ENCODE results near the gene ZBED5.

The ZBED5 gene

GRCh38 chr11:10898003-10898762, 40.3 kb upstream of the ZBED5 start:
- no peak for TF ChIP-seq CTCF (IDR thresholded peaks at IDR 0.05)

DNA sequence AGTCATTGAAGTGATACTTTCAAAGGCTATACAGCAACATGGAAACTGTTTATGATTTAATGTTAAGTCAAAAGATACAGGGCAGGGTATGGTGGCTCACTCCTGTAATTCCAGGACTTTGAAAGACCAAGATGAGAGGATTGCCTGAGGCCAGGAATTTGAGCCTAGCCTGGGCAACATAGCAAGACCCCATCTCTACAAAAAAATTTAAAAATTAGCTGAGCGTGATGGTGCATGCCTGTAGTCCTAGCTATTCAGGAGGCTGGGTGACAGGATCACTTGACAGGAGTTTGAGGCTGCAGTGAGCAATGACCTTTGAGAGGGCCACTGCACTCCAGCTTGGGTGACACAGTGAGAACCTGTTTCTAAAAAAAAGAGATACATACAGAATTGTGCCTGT, 39.3 kb upstream of the ZBED5 start:
- TF ChIP-seq CTCF (IDR thresholded peaks at IDR 0.05) = no peak

GRCh38 chr11:10896493-10896892, 38.6 kb upstream of the ZBED5 start:
- no peak for TF ChIP-seq CTCF (IDR thresholded peaks at IDR 0.05)

GRCh38 chr11:10895285-10895684, 37.4 kb upstream of the ZBED5 start:
- no peak for TF ChIP-seq CTCF (IDR thresholded peaks at IDR 0.05)

DNA sequence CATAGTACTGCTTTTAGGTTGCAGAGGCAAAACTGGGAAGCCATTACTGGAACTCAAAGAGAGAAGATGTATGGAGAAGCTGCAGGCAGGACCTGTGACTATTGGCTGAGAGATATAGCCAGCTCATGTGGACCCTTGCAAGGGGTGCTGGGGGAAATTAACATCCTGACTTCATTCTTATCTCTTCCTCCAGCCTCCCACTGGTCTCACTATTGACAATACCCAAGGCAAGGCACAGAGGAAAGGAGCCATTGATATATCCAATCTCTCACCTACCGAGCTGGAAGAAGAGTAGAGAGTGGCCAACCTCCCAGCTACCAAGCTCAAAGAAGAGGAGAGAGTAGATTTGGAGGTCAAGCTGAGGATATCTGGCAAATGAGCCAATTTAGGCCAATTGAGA, 36.8 kb upstream of the ZBED5 start:
- no peak for TF ChIP-seq CTCF (IDR thresholded peaks at IDR 0.05)

- TF ChIP-seq CTCF (IDR thresholded peaks at IDR 0.05) = no peak
Observed at GRCh38 chr11:10893714-10894151, 35.9 kb upstream of the ZBED5 start.

DNA sequence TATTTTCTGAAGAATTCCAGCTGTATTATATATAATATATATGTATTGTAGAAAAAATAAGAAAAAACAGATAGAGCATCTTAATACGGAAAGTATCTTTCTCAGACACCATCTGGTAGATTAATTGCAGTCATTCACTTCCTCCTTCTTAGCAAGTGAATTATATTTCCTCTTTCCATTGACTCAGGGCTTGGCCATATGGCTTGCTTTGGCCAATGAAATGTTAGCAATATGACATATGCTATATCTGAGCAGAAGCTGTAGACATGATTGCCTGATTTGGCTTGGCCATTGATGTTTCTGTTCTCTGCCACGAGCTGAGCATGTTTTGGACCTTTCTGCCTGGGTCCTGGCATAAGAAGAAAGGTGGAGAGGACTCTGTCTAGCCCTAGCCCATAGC, 34.4 kb upstream of the ZBED5 start:
- no peak for TF ChIP-seq CTCF (IDR thresholded peaks at IDR 0.05)

Measured in LNCAP (cell line).